Embryonic facial prominence (tissue), 1 donor: ENCODE measurements around the gene MIGA1.

Experiments
- DNase-seq: peaks from one replicate; pipeline ENCODE4 v3.0.0-alpha.2; 2016; ENCODE audit errors: extremely low spot score

MIGA1 gene

GRCh38 chr1:77847621-77848080 is 68.2 kb downstream of the MIGA1 start:
- DNase-seq, result no peak

- no peak for DNase-seq
Observed at GRCh38 chr1:77850082-77850481, 70.6 kb downstream of the MIGA1 start.

DNA sequence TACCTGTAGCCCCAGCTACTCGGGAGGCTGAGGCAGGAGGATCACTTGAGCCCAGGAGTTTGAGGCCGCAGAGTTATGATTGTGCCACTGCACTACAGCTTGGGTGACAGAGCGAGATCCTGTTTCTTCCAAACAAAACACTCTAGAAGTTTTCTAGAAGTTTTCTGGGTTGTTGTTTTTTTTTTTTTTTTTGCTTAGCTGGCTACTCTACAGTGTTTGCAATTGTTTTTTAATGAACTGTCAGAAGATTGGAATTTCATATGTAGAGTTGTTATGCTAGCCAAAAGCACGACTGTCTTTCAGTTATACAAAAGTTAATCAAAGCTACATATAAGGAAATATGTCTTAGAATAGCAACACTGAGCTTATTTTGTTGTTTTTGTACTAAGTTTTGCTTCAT is 78.1 kb downstream of the MIGA1 start:
- DNase-seq, result no peak

DNA sequence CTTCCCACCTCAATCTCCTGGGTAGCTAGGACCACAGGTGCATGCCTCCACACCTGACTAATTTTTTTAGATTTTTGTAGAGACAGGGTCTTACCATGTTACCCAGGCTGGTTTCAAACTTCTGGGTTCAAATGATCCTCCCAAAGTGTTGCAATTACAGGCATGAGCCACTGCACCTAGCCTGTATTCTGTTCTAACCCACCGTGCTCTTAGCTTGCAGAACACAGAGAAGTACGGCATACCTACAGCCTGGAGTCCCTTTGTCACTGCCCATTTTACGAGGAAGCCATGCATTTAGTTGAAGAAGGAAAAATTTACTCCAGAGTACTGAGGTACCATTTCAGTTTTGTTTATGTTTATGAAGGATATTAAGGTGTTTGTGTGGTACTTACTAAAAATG is 79.3 kb downstream of the MIGA1 start:
- DNase-seq, result no peak

GRCh38 chr1:77859248-77859647 is 79.8 kb downstream of the MIGA1 start:
- no peak for DNase-seq

GRCh38 chr1:77866296-77866695 is 86.8 kb downstream of the MIGA1 start:
- no peak for DNase-seq

GRCh38 chr1:77872645-77873044 is 93.2 kb downstream of the MIGA1 start:
- DNase-seq, result no peak

- DNase-seq, result no peak
Observed at GRCh38 chr1:77873461-77873860, 94.0 kb downstream of the MIGA1 start.

DNA sequence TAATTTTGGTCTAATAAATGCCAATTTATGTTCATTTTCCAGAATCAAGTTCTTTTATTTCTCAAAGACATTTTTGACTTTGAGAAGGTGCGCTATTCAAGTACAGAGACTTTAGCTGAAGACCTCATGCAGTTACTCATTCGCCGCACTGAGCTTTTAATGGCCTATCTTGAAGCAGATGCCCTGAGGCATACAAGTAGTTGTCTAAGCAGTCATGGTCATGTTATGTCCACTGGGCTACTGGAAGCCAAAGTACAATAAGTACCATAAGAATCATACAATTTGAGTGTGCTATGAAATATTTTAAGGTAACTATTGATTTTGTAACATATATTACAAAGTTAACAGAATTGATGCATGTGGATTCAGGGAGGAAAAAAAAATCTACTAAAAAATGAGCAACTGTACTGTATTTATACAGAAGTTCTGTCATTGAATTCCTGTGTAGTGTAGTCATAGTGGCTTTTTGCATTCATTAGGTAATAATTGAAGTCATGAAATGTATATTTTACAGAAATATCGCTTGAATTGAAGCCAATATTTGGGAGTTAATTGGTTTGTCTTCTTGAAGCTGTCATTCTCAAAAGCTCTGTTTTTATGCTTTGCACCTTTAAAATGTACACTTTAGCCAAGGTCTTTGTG is 95.5 kb downstream of the MIGA1 start:
- no peak for DNase-seq

DNA sequence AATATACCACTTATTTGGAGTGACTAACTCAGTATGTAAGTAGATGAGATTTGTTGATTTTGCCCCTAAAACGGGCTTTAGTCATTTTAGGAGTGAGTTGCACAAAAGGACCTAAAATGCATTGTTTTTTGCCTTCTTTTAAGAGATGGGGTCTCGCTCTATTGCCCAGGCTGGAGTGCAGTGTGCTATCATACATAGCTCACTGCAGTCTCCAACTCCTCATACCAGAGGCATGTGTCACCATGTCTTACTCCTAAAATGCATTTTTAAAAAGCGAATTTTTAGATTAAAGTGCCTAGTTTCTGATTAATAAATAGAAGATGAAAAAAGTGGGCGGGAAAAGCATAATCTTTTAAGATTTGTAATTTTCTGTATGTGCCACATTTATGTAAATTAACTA is 97.4 kb downstream of the MIGA1 start:
- no peak for DNase-seq

DNA sequence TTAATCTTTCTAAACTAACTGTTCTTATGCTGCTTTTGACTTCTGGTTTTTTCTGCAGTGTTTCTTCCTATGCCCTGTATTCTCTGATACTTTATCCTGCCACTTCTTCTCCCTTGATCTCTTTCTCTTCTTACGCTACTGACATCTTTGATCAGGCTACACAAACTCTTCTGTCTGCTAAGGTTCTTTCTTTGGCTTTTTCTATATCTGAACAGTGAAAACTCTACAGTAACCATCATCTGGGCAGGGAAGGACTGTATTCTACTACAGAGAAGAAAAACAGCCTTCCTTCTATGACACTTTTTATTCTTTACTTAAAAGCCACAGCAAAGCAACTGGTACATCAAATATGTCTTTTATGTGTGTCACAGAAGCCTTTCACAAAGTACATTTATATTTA is 101.6 kb downstream of the MIGA1 start:
- no peak for DNase-seq

- DNase-seq, result no peak
Observed at GRCh38 chr1:77882411-77882810, 103.0 kb downstream of the MIGA1 start.

- DNase-seq, result peak; percentile 59
Observed at GRCh38 chr1:77888081-77888780, 108.8 kb downstream of the MIGA1 start, which contains the start of gene NEXN. TSS of gene NEXN (plus strand) at chr1:77888624. CDS start at chr1:77916107, 27,483 bp downstream.

GRCh38 chr1:77888781-77889642 is 109.6 kb downstream of the MIGA1 start:
- DNase-seq, result peak; percentile 29

- no peak for DNase-seq
Observed at GRCh38 chr1:77889671-77890070, 110.2 kb downstream of the MIGA1 start.

DNA sequence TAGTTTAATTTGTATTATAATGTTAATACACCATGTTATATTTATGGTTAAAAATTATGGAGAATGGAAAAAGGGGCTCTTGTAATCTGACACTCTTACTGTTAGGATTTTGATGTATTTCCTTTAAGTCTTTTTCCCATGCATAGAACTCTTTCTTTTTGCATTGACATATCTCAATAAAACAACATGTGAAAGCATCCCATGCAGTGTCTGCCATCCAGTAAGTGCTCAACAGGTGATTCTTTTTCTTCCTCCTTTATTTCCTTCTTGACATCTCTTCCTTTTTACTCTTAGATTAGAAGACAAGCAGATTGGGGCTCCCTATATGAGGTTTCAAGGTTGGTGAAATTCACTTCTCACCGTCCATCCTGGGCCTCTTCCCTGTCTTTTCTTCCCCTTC is 111.8 kb downstream of the MIGA1 start:
- DNase-seq, result no peak

DNA sequence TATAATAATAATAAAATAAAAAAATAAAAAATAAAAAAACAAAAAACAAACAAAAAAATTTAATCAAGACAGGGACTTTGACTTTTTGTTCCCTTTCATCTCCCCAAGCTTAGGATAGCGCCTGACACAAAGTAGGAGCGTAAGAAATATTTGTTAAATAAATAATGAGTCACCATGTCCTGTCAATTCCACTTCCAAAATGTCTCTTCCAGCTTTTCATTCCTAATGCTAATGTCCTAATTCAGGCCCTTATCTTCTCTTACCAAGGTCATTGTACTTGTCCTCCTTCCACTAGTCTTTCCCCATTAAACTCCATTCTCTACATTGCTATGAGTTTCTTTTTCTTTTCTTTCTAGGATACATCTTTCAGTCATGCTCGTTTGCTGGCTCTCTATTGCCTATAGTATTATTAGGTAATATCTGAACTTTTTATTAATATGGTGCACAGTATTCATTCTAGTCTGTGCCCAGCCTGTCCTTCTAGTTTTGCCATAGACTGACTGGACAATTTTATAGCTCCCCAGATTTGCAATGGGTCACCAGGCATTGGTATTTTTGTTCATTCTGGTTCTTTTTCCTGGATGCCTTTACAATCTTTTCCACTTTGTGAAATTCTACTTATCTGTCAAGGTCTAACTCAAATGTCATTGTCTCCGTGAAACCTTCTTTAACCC is 120.3 kb downstream of the MIGA1 start:
- DNase-seq, result no peak

- no peak for DNase-seq
Observed at GRCh38 chr1:77900687-77901293, 121.3 kb downstream of the MIGA1 start.

- no peak for DNase-seq
Observed at GRCh38 chr1:77905603-77906002, 126.2 kb downstream of the MIGA1 start.

- DNase-seq, result no peak
Observed at GRCh38 chr1:77906019-77906545, 126.6 kb downstream of the MIGA1 start.

- no peak for DNase-seq
Observed at GRCh38 chr1:77906624-77907023, 127.2 kb downstream of the MIGA1 start.
